Urothelium cell line (cell line): Measurements from ENCODE around the gene GCDH.
A peak's percentile ranks its signal among the peaks of the same experiment; 100 is the strongest.
"Not testable (repeated sequence)": the region's sequence is repeated elsewhere in the genome, so short reads cannot be mapped to it uniquely, and the experiment has no call there.

ENCODE experiments used
- DNase-seq: peaks from one replicate; pipeline ENCODE4 v3.0.0; 2011; ENCODE audit warnings: low spot score, mixed read lengths
- FAIRE-seq: peaks from 2 replicates; lab custom pipeline; 2011; peaks lifted over from hg19 to GRCh38; lab: Jason Lieb, UNC

GCDH gene

GRCh38 chr19:12890787-12891552 is at the start of gene GCDH:
TSS of gene GCDH (plus strand) at chr19:12891160. CDS start at chr19:12891305, 145 bp downstream.
- DNase-seq, result peak; percentile 92
- no peak for FAIRE-seq

- no peak for FAIRE-seq
- no peak for DNase-seq
Measured at GRCh38 chr19:12842511-12842910, 48.4 kb upstream of the GCDH start.

DNA sequence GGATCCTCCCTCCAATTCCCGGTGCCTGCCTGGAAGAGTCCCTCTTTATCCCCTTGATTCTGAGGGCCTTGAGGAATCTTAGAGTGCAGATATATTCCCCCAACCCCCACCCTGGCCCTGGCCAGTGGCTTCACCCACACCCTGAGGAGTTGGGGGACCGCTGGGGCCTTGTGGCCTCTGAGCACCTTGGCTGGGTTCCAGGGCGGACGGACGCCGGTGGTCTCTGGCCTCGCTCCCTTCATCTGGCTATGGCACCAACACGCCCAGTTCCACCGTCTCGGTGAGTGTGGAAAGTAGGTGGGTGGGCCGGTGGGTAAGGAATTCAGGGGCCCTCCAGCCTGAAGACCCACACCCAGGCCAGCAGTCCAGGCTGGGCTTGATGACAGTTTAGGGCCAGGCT is 47.6 kb upstream of the GCDH start:
- FAIRE-seq (no peak), DNase-seq (no peak)

- FAIRE-seq (no peak), DNase-seq (no peak)
Measured at GRCh38 chr19:12843999-12844732, 46.8 kb upstream of the GCDH start.

DNA sequence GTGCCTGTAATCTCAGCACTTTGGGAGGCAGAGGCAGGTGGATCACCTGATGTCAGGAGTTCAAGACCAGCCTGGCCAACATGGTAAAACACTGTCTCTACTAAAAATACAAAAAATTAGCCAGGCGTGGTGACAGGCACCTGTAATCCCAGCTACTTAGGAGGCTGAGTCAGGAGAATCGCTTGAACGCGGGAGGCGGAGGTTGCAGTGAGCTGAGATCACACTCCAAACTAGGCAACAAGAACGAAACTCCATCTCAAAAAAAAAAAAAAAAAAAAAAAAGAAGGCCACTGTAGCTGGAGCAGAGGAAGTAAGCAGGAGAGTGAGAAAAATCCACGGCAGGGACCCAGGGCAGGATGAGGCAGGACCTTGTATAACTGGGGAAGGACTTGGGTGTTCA is 44.3 kb upstream of the GCDH start:
- not testable (repeated sequence) for DNase-seq, FAIRE-seq

- DNase-seq, result peak; percentile 83
- FAIRE-seq, result no peak
Measured at GRCh38 chr19:12847159-12848139, 43.5 kb upstream of the GCDH start.

- no peak for FAIRE-seq
Measured at GRCh38 chr19:12856653-12857052, 34.3 kb upstream of the GCDH start.

DNA sequence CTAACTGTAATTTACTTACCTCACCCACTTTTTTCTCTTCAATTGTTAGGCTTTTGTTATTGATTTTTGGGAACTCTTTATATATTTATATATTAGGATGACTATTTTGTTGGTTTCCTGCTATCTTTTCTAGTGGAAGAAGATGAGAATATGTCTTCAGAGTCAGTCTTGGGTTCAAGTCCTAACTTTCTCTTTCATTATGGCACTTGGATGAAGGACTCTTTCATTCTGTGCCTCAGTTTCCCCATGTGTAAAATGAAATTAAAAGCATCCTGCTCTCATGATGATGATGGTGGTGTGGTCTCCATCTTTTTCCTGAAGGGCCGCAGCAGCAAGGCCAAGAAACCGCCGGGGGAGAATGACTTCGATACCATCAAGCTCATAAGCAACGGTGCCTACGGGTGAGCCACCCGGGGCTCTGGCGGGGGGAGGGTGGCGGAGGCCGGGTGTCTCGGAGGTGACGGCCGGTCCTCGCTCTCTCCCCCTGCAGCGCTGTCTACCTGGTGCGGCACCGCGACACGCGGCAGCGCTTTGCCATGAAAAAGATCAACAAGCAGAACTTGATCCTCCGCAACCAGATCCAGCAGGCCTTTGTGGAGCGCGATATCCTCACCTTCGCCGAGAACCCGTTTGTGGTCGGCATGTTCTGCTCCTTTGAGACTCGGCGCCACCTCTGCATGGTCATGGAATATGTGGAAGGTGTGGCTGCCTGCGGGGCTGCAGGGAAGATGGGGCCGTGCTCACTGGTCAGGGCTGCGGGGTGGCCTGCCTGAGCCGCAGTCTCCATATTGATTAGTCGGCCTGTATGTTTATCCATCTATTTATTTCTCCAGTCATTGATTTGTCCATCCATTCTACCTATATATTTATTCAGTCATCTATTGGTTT is 32.7 kb upstream of the GCDH start:
- FAIRE-seq (no peak), DNase-seq (no peak)

More at GRCh38 chr19:12856653-12857052, 34.3 kb upstream of the GCDH start:
- no peak for DNase-seq

GRCh38 chr19:12859546-12859945 is 31.4 kb upstream of the GCDH start:
- FAIRE-seq, result no peak
- DNase-seq, result no peak

DNA sequence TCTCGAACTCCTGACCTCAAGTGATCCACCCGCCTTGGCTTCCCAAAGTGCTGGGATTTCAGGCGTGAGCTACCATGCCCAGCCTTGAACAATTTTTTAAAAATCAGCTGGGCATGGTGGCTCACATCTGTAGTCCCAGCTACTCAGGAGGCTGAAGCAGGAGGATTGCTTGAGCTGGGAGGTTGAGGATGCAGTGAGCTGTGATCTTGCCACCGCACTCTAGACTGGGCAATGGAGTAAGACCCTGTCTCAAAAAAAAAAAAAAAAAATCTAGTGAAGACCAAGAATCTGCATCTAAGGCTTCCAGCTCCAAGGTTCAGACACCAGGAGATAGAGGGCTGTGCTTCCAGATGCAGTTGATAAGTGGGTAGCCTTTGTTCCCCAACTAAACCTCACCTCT is 26.8 kb upstream of the GCDH start:
- FAIRE-seq (no peak), DNase-seq (no peak)

GRCh38 chr19:12864721-12865715 is 25.9 kb upstream of the GCDH start:
- FAIRE-seq, result no peak

DNA sequence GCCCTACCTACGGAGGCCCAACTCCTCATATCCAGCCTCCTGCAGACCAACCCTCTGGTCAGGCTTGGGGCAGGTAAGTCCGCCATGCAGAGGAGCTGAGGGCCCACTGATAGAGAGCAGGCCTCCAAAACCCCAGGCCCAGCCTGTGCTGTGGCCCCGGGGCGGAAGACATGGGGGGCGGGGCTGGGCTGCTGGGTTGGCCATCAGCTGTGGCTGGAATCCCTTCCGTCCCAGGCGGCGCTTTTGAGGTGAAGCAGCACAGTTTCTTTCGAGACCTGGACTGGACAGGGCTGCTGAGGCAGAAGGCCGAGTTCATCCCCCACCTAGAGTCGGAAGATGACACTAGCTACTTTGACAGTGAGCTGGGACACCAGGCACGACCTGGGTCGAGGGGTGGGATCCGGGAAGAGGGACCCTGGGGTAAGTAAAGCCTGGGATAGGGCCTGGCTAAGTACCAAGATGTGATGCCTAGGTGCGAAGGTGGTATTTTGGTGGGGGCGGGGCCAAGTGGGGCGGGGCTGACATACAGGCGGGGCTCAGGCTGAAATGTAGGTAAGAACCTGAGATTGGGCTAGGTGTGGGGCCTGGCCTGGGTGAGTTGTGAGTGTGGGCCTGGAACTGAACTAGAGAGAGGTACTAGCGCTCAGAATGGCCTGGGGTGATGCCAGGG is 25.1 kb upstream of the GCDH start:
- FAIRE-seq (no peak), DNase-seq (no peak)

More at GRCh38 chr19:12864721-12865715, 25.9 kb upstream of the GCDH start:
- DNase-seq, result no peak

- no peak for DNase-seq
- FAIRE-seq, result no peak
Measured at GRCh38 chr19:12866416-12867119, 24.4 kb upstream of the GCDH start.

GRCh38 chr19:12867120-12868099 is 23.6 kb upstream of the GCDH start:
- no peak for FAIRE-seq
- DNase-seq, result no peak

- no peak for DNase-seq
- FAIRE-seq, result no peak
Measured at GRCh38 chr19:12868540-12869112, 22.3 kb upstream of the GCDH start.

DNA sequence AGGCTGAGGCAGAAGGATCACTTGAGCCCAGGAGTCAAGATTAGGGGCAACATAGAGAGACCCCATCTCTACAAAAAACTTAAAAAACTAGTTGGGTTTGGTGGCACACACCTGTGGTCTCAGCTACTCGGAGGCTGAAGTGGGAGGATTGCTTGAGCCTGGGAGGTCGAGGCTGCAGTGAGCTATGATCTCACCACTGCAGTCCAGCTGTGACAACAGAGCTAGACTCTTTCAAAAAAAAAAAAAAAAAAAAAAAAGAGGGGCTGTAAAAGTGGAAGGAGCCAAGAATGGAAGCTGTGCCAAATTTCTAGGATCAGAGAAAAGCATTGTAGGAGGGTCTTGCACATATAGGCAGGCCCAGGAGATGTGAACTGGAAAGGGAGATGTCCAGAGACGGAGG is 19.3 kb upstream of the GCDH start:
- no peak for FAIRE-seq
- DNase-seq, result no peak
